Measurements from ENCODE around the gene NEURL1. TPM values are rescaled to one million over a fixed set of nuclear protein-coding genes. Genes with fewer than 3 reads are reported as not detected.
A peak's percentile ranks its signal among the peaks of the same experiment; 100 is the strongest.

NEURL1 gene
- total RNA-seq, 1 donor = 0.27 TPM

DNA sequence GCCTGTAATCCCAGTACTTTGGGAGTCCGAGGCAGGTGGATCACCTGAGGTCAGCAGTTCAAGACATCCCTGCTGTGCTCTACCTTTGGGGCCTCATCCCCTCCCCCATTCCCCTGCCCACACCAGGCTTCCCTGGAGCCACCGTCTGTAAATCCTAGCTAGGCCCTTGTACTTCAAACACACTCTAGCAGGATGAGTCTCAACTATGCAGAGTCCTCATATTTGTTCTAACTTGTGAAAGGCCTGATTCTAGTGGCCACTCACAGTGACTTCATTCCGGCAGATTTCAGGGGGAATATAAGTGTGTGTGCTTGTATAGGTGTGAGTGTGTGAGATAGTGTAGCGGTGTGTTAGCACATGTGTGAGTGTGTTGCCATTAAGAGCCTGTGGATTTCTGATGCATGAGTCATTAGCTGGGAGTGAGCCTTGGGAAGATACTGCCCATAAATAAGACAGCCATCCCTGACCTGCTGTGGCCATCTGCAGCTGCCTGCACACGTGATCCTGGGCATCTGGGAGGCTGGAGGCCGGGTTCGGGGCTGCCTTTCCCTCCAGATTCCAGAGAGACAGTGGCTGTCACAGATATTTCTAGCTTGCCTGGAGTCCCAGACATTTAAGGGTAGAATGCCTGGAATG lies 1.7 kb upstream of the NEURL1 start:
- peak; percentile 89 for DNase-seq (ENCODE audit: low read depth)
- no peak for TF ChIP-seq CTCF (IDR thresholded peaks at IDR 0.05; ENCODE audit: insufficient read depth, low read length)

DNA sequence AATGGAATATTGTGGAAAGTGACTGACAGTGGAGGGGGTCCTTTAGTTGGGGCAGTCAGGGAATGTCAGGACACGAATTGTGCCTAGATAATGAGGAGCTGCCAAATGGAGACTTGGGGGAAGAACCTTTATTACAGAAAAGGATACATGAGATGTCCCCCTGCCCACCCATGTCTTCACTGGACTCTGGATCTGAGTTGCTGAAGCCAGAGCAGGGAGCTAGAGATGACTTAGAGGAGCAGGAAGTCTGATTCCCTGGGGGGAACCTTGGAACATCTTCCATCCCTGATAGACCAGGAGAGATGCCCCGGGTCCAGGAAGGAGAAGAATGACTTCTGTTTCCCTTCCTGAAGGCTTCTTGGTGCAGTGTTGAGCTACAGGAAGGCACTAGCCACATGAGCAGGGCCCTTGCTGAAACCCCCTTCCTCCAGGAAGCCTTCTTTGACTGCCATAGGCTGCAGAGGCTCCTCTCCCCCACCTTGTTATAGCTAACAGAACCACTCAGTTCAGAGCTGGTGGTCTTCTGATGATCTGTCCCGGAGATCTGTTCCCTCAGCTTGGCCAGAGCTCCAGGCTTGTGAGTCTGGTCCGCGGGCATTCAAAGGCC lies 747 bp upstream of the NEURL1 start:
- no peak for DNase-seq (ENCODE audit: low read depth)
- TF ChIP-seq CTCF (IDR thresholded peaks at IDR 0.05; ENCODE audit: insufficient read depth, low read length) = no peak
- H3K4me3 ChIP-seq (ENCODE audit: low read depth, low read length) = no peak overlapping the region

More for the DNA sequence above, 1.7 kb upstream of the NEURL1 start:
- H3K4me3 ChIP-seq (ENCODE audit: low read depth, low read length) = no peak overlapping the region

DNA sequence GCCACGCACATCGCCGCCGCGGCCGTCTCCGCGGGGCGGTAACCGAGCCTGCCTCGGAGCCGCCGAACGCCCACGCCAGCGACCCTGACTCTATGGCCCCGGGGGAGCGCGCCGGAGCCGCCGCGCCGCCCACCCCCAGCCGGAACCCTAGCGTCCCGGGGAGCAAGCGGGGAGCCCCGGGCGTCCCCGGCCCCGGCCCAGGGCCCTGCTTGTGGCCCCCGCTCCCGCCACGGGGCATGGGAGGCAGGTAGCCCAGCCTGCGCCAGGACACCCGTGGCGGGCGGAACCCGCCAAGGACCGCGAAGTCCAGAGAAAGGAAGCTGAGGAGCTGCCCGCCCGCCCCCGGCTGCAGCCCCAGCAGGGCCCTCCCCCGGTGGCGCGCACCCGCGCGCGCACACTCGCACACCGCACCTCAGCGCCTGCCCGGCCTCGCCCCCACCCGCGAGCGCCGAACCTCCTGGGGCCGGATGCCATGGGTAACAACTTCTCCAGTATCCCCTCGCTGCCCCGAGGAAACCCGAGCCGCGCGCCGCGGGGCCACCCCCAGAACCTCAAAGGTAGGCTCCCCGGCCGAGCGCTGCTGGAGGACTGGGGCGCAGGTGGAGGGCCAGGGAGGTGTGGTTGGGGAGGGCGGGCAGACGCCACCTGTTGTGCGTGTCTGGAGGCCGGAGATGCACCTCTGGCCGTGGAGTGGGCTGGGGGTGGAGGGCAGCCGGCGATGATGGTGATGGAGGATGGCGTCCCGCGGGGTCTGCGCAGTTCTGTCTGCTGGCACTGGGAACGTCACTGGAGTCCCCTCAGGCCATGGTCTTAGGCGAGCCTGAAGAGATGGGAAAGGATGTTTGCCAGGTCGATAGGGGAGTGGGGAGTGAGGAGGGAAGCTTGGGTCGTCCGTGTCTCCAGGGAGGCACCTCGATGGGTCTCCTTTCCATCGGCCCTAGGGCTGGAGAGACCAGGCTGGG lies 692 bp downstream of the NEURL1 start:
- no peak for TF ChIP-seq CTCF (IDR thresholded peaks at IDR 0.05; ENCODE audit: insufficient read depth, low read length)
- H3K4me3 ChIP-seq (ENCODE audit: low read depth, low read length) = peak overlapping the region; percentile 56
- DNase-seq (ENCODE audit: low read depth) = no peak

DNA sequence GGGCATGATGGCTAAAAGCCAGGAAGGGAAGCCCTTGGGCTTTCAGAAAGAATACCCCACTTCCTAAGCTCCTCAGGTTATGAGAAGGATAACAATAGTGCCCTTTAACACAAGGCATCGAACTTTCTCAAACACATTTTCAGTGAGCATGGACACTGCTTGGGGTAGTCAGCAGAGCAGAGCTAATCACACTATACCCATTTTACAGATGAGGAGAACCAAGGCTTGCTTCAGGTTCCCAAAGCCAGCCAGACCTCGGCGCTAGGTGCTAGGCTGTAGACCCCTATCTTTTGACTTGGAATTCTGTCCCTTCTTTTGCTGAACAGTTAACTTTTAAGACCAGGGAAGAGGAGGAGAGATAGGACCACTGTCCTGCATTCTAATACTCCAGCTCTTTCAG lies 1.8 kb downstream of the NEURL1 start:
- DNase-seq (ENCODE audit: low read depth) = no peak
- TF ChIP-seq CTCF (IDR thresholded peaks at IDR 0.05; ENCODE audit: insufficient read depth, low read length) = no peak
- H3K4me3 ChIP-seq (ENCODE audit: low read depth, low read length) = no peak overlapping the region

GRCh38 chr10:103497161-103497915 lies 3.8 kb downstream of the NEURL1 start:
- DNase-seq (ENCODE audit: low read depth) = no peak
- no peak overlapping the region for H3K4me3 ChIP-seq (ENCODE audit: low read depth, low read length)
- TF ChIP-seq CTCF (IDR thresholded peaks at IDR 0.05; ENCODE audit: insufficient read depth, low read length) = no peak

- TF ChIP-seq CTCF (IDR thresholded peaks at IDR 0.05; ENCODE audit: insufficient read depth, low read length) = no peak
- H3K4me3 ChIP-seq (ENCODE audit: low read depth, low read length) = no peak overlapping the region
- no peak for DNase-seq (ENCODE audit: low read depth)
Observed at GRCh38 chr10:103498936-103499638, 5.6 kb downstream of the NEURL1 start.

Data from fibroblast of the aortic adventitia (primary cell).